MM.1S (cell line): Measurements from ENCODE around the gene MAML3.

ENCODE experiments used
- CTCF ChIP-seq: fragments of 300-600 bp; sonication (generic); IDR thresholded peaks from 2 replicates; pipeline ENCODE4 v1.5.1; 2016; ENCODE audit warnings: antibody characterized with exemption, low read length, mixed read lengths
- EZH2 ChIP-seq: fragments of 300-600 bp; sonication (generic); optimal IDR thresholded peaks from 2 replicates; pipeline ENCODE3; 2017; ENCODE audit warnings: low read depth, mild to moderate bottlenecking, antibody characterized with exemption, low read length, mixed read lengths

GRCh38 chr4:139860435-139861024 lies 293.5 kb downstream of the MAML3 start:
- TF ChIP-seq EZH2 (no peak), CTCF (no peak)
